ENCODE data around the gene PLB1.
A peak's percentile ranks its signal among the peaks of the same experiment; 100 is the strongest.

The PLB1 gene

DNA sequence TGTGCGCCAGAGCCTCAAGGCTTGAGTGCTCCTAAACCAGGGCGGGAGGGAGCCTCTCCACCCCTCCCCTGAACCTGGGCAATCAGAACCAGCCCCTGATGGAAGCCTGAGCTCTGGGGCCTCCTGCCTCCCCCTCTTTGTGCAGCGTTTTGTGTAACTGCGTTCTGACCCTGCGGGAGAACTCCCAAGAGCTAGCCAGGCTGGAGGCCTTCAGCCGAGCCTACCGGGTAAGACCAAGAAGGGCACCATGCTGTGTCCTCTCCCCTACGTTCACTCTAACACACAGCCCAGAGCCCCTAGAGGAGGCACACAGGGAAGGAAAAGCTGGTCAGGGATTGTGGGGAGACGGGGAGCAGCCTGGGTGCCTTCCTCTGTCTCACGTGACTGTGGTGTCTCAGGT, 108.0 kb downstream of the PLB1 start:
- Mint-ChIP-seq H3K36me3 (ENCODE audit: low read depth) (no peaks in the 10 kb centered on the region), H3K27ac (no peak overlapping the region), H3K27me3 (no peaks in the 10 kb centered on the region), H3K9me3 (no peaks in the 10 kb centered on the region), H3K4me3 (no peak overlapping the region), H3K4me1 (ENCODE audit: low read depth) (no peaks in the 10 kb centered on the region)

DNA sequence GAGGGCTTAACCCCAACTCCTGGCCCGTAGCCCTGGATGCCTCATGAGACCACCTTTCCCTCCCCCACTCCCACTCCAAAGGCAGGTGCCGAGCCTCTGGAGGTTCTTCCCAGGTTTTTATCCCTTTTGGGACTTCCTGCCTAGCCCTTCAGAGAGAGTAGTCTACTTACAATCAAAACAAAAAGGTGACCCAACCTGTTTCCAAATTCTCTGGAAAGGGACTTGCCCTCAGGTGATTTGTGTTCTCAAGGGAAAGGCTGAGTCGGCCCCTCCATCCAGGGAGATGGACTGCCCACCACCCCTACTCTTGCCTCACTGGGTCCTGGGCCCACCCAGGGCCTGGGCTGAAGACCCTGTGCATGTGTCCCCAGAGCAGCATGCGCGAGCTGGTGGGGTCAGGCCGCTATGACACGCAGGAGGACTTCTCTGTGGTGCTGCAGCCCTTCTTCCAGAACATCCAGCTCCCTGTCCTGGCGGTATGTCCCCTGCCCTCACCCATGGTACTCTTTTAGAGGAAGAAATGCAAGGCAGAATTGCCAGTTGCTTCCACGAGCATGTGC, 108.5 kb downstream of the PLB1 start:
- Mint-ChIP-seq H3K36me3 (ENCODE audit: low read depth) (no peaks in the 10 kb centered on the region), H3K27ac (no peak overlapping the region), H3K27me3 (no peaks in the 10 kb centered on the region), H3K4me1 (ENCODE audit: low read depth) (no peaks in the 10 kb centered on the region), H3K9me3 (no peaks in the 10 kb centered on the region), H3K4me3 (no peak overlapping the region)

DNA sequence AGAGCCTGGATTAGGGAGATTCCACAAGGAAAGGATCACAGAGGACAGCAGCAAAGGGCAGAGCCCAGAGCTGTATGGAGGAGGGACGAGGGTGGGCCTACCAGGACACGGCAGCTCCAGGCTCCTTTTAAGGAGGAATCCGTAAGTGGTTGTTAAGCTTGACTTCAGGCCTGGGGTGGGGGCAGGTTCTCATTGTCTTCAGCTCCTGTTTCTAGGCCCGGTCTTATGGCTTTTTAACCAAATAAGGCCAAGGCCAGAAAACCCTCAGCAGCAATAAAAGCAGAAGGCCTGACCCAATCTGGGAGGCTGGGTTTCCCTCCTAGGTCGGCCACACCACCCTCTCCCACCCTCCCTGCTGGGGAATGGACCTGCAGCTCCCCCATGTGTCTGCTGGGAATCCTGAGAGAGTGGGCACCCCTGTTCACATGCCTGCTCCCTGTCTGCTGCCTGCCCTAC, 111.2 kb downstream of the PLB1 start:
- H3K4me1 Mint-ChIP-seq (ENCODE audit: low read depth), result peaks cover 14% of the 10 kb centered on the region

DNA sequence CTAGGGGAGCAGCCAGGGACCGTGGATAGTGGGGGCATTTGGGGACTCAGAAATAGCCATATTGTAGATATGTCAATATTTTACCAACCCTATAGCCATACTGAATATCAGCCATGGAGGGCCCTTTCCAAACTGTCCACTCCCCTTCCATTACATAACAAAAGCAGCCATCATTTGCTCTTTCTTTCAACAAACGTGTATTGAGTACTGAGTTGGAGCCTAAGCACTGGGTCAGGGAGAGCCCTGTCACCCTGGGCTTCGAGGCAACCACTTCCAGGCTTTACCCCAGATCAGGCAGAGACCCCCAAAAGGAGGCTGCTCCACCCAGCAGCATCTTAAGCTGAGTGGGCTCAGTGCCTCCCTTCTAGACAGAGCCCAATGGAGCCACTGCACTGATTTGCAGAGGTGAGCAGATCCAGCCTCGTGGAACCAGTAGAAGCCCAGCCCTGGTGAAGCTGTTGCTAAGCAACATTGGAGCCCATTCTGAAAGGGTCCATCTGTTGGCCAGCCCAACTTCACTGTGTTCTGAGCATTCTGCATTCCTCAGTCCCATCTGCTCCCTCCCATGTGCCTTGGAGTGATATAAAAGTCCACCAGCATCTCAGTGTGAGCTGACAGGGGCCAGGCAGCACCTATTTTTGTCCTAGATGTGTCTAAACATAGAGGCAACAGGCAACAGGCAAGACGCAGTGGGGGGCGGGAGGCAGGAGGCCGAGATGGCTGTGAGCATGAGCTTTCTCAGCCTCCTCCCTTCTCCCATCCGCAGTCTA, 112.1 kb downstream of the PLB1 start:
- Mint-ChIP-seq H3K4me1 (ENCODE audit: low read depth) (peaks cover 14% of the 10 kb centered on the region), H3K9me3 (no peaks in the 10 kb centered on the region), H3K27ac (no peak overlapping the region), H3K4me3 (no peak overlapping the region), H3K27me3 (no peaks in the 10 kb centered on the region), H3K36me3 (ENCODE audit: low read depth) (no peaks in the 10 kb centered on the region)

More for the DNA sequence above, 111.2 kb downstream of the PLB1 start:
- Mint-ChIP-seq H3K27ac (no peak overlapping the region), H3K4me3 (no peak overlapping the region), H3K36me3 (ENCODE audit: low read depth) (no peaks in the 10 kb centered on the region), H3K27me3 (no peaks in the 10 kb centered on the region), H3K9me3 (no peaks in the 10 kb centered on the region)

DNA sequence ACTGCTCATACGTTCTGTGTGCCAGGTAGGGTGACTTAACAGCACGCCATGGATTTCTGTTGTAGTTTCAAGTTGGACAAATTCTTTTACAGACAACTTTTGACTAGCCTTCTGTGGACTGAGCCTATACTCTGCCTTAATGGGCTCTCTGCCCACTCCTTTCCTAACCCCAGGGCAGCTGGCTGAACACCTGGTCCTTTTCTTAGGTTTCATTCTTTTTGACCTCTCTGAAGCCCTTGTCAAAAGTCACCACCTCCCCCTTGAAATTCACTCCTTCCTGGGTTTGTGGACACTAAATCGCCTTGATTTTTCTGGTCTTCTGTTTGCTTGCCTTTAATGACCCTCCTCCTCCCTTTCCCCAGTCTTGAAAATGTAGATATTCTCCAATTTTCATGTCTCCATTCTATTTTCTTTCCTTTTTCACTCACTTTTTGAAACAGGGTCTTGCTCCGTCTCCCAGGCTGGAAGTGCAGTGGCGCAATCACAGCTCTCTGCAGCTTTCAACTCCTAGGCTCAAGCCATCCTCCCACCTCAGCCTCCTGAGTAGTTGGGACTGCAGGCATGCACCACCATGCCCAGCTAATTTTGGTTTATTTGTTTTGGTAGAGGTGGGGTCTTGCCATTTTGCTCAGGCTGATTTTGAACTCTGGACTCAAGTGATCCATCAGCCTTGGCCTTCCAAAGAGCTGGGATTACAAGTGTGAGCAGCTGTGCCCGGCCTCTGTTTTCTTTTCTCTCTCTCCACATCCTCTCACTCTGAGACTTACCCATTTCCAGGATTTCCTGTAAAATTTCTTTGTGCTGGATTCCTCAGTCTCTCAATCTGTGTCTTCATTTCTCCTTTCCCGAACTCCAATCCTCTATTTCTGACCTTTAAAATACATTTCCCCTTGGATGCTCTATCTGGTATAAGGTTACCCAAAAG, 112.9 kb downstream of the PLB1 start:
- Mint-ChIP-seq H3K36me3 (ENCODE audit: low read depth) (no peaks in the 10 kb centered on the region), H3K4me3 (no peak overlapping the region), H3K27me3 (no peaks in the 10 kb centered on the region), H3K27ac (no peak overlapping the region), H3K4me1 (ENCODE audit: low read depth) (peaks cover 14% of the 10 kb centered on the region), H3K9me3 (no peaks in the 10 kb centered on the region)

DNA sequence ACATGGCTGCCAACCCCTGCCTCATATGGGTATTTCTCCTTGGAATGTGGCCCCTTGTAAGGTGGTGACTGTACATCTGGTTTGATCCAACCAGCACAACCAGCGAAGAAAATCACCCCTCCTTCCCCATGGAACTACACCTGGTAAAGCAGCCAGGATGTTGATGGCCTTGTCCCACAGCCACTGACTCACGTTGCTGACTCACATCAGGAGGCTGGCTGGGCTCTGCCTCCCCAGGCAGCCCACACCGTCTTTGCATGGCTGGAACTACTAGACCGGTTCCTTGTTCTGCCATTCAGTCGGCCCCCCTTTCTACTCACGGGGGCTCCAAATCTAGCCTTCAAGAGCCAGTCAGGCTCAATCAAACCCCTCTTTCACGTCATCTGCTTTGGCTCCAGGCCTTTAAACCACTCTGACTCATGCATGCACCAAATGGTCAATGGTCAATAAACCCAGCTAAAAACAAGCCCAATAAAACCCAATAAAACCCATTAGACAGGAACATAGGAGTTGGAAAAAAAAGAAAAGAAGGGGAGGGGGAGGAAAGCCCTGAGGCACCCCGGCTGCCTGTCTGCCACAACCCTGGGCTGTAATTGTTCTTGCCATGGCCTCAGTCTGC, 114.8 kb downstream of the PLB1 start:
- Mint-ChIP-seq H3K27ac (peak overlapping the region; percentile 42), H3K4me1 (ENCODE audit: low read depth) (peaks cover 14% of the 10 kb centered on the region), H3K4me3 (no peak overlapping the region), H3K36me3 (ENCODE audit: low read depth) (no peaks in the 10 kb centered on the region), H3K9me3 (no peaks in the 10 kb centered on the region), H3K27me3 (no peaks in the 10 kb centered on the region)

DNA sequence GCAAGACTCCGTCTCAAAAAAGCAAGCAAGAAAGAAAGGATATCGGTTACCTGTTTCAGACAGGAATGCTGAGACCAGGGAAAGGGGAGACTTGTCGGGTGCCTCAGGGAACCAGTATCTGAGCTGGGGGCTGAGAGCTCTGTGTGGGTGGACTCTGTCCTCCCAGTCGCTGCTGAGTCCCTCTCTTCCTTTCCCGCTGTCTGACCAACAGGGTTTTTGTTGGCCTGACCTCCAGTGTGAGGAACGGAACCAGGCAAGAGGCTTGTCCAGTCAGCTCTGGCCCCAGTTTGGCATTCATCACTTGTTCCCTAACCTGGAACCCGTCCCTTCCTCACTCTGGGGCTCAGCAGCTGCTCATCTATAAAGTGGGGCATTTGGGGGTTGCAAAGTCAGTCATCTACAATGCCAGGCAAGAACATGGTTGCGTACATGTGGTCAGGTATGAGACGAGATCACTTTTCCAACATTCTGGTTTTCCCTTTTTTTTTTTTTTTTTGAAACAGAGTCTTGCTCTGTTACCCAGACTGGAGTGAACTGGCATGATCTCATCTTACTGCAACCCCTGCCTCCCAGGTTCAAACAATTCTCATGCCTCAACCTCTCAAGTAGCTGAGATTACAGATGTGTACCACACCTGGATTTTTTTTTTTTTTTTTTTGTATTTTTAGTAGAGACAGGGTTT, 116.4 kb downstream of the PLB1 start:
- Mint-ChIP-seq H3K4me1 (ENCODE audit: low read depth) (peaks cover 14% of the 10 kb centered on the region), H3K27ac (no peak overlapping the region)

DNA sequence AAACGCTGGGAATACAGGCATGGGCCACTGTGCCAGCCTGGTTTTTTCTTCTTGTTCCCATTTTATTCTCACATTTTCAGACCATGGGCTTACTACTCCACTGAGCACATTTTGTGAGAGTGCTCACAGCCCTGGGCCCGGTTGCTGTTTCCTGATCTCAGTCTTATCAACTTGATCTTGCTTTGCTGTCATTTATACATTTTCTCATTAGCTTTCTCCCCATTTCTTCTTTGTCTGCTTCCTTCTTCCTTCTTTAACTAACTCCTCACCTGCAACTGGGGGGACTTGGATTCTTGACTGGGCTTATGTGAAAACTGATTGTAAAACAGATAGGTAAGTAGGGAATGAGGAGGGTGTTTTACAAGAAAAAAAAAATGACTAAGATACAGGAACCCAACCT, 117.3 kb downstream of the PLB1 start:
- H3K4me3 Mint-ChIP-seq, result no peak overlapping the region
- no peaks in the 10 kb centered on the region for H3K27me3 Mint-ChIP-seq

More for the DNA sequence above, 116.4 kb downstream of the PLB1 start:
- Mint-ChIP-seq H3K4me3 (no peak overlapping the region), H3K27me3 (no peaks in the 10 kb centered on the region), H3K9me3 (no peaks in the 10 kb centered on the region), H3K36me3 (ENCODE audit: low read depth) (no peaks in the 10 kb centered on the region)

DNA sequence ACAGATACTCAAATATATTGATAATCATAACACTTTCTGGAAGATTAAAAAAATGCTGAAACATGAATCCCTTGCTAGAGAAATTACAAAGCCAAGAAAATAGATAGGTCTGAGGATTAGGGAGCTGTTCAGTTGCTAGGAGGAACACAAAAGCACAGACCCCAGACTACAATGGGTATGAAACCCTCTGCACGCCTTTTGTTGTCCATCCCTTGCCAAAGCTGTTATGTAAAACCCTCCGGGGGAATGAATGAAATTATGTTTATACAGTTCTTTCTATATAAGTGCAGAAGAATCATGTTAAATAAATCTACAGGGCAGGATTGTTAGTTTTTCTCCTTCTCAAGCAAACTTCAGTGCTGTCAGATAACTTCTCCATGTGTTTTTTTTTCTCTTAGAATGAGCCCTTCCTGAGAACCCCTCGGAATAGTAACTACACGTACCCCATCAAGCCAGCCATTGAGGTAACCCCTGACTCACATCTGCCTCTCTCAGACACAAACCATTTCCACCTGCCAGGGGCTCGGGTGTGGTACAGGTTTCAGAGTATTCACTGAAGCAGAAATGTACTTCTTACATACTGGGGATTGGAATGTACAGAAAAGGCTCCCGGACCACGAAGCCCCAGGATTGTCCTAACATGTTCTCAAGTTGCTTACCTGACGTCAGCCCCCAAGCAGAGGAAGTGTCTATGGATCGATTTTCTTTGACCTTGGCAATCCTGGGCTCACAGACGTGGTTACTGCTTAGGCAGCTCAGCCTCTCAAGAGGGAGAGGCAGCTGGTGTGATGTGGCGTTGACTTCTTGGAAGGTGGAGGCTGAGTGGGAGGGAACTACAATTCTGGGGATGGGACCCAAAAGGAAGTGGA, 118.0 kb downstream of the PLB1 start:
- Mint-ChIP-seq H3K4me1 (ENCODE audit: low read depth) (peaks cover 14% of the 10 kb centered on the region), H3K27me3 (no peaks in the 10 kb centered on the region), H3K36me3 (ENCODE audit: low read depth) (no peaks in the 10 kb centered on the region), H3K27ac (no peak overlapping the region), H3K4me3 (no peak overlapping the region), H3K9me3 (no peaks in the 10 kb centered on the region)

More for the DNA sequence above, 117.3 kb downstream of the PLB1 start:
- no peaks in the 10 kb centered on the region for H3K36me3 Mint-ChIP-seq (ENCODE audit: low read depth)
- H3K9me3 Mint-ChIP-seq, result no peaks in the 10 kb centered on the region
- no peak overlapping the region for H3K27ac Mint-ChIP-seq
- H3K4me1 Mint-ChIP-seq (ENCODE audit: low read depth), result peaks cover 14% of the 10 kb centered on the region

DNA sequence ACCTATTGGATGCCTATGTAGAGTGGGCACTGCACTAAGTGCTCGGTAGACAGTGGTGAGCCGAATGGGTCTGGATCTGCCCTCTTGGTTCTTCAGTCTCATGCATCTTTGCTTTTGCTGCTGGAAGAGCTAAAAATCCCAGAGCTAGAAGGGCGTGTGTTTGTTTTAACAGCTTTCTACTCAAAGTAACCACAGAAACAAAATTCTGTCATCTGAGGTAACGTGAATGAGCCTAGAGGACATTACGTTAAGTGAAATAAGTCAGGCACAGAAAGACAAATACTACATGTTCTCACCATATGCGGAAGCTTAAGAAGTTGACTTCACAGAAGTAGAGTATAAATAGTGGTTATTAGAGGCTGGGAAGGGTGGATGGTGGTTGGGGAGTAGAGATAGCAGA, 119.8 kb downstream of the PLB1 start:
- Mint-ChIP-seq H3K9me3 (no peaks in the 10 kb centered on the region), H3K27me3 (no peaks in the 10 kb centered on the region), H3K27ac (no peak overlapping the region), H3K4me3 (no peak overlapping the region), H3K4me1 (ENCODE audit: low read depth) (peaks cover 9% of the 10 kb centered on the region), H3K36me3 (ENCODE audit: low read depth) (no peaks in the 10 kb centered on the region)

DNA sequence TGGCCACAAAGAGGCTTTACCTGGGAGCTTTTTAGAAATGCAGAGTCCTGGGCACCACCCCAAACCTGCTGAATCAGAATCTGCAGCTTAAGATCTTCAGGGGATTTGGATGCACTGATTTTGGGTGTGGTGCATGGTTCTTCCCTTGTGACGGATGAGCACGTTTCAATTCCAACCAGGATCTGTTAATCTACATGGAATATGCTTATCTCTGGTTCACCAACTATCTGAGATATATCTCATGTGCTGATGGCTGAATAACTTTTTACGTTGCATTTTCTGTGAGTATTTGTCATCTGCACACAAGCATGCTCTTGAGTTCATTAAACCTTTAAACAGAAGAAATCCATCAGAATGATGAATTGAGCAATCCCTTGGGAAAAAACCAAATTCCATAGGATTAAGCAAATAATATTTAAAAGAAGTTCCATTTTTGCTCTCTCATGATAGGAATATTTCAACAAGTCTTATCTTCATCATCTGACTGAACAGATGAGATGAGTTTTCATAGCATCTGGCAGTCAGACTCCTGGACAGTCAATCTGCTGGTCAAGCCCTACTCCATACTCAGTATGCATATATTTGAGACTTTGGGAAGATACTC, 120.6 kb downstream of the PLB1 start:
- H3K27ac Mint-ChIP-seq, result no peak overlapping the region

DNA sequence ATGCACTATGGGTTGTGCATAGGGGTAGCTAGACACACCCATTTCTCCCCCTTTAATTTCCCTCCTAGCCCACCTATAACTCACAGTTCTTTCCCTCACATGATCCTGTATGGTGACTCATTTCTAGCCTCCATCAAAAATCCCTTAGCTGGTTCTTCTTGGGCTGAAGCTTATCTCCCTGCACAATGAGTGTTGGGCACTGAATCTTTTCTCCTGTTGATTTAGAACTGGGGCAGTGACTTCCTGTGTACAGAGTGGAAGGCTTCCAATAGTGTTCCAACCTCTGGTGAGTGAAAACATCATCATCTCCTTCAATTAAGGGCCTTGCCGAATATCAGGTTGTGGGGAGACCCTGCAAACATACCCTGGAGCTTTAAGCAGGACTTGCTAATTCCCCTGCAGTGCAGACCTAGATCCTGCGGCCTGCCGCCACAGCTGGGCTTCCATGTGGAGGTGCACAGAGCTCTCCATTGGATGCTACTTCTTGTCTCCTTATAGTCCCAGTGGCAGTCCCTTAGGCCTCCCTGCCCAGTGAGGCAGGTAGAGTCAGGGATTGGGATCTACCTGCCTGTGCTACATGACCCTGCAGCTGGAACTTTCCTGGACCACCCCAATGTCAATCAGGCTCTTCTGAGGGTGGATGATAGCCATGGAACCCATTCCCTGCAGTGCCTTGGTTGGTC, 121.8 kb downstream of the PLB1 start:
- Mint-ChIP-seq H3K9me3 (no peaks in the 10 kb centered on the region), H3K4me3 (no peak overlapping the region)

More for the DNA sequence above, 120.6 kb downstream of the PLB1 start:
- peaks cover 2% of the 10 kb centered on the region for H3K4me1 Mint-ChIP-seq (ENCODE audit: low read depth)
- no peaks in the 10 kb centered on the region for H3K27me3 Mint-ChIP-seq
- H3K36me3 Mint-ChIP-seq (ENCODE audit: low read depth), result no peaks in the 10 kb centered on the region
- H3K9me3 Mint-ChIP-seq, result no peaks in the 10 kb centered on the region
- peak overlapping the region; percentile 1 for H3K4me3 Mint-ChIP-seq

More for the DNA sequence above, 121.8 kb downstream of the PLB1 start:
- Mint-ChIP-seq H3K27me3 (no peaks in the 10 kb centered on the region), H3K36me3 (ENCODE audit: low read depth) (no peaks in the 10 kb centered on the region), H3K27ac (no peak overlapping the region), H3K4me1 (ENCODE audit: low read depth) (no peaks in the 10 kb centered on the region)
